Upper lobe of left lung (tissue), 6 donors: ENCODE measurements around the gene GPD2. TPM values are rescaled to one million over a fixed set of nuclear protein-coding genes. Genes with fewer than 3 reads are reported as not detected.

Experiments used
- ATAC-seq, 2 donors: fragments of 200-7000 bp; cut with Tn5 transposase; one replicate each; pipeline ENCODE4 v1.9.1; 2022; ENCODE audit warnings: mild to moderate bottlenecking in 2 of 2, moderate library complexity in 2 of 2; ENCODE audit not compliant: low FRiP score in 2 of 2
- DNase-seq, 2 donors: peaks; one replicate each; pipeline ENCODE4 v3.0.0-alpha.2; 2019 to 2020
- H3K27ac ChIP-seq, 4 donors: fragments of 200-600 bp; sonication (generic); one replicate each; pipeline ENCODE4 v1.5.1; 2016 to 2019
- H3K27me3 ChIP-seq, 4 donors: fragments of 200-600 bp; sonication (generic); one replicate each; pipeline ENCODE4 v1.5.1; 2017 to 2019
- H3K36me3 ChIP-seq, 4 donors: fragments of 200-600 bp; sonication (generic); one replicate each; pipeline ENCODE4 v1.5.1; 2016 to 2019
- H3K4me1 ChIP-seq, 4 donors: fragments of 200-600 bp; sonication (generic); one replicate each; pipeline ENCODE4 v1.5.1; 2018 to 2019
- H3K4me3 ChIP-seq, 4 donors: fragments of 200-600 bp; sonication (generic); one replicate each; pipeline ENCODE4 v1.5.1; 2017 to 2019; ENCODE audit warnings: mild to moderate bottlenecking in 2 of 4, moderate library complexity in 1 of 4
- H3K9me3 ChIP-seq, 4 donors: fragments of 200-600 bp; sonication (generic); one replicate each; pipeline ENCODE4 v1.5.1; 2018 to 2019
- CTCF ChIP-seq, 6 experiments: fragments of 450-650 bp in 4 of 6; fragments of 200-600 bp in 2 of 6; sonication (generic) in 2 of 6; IDR thresholded peaks; one replicate each; pipeline ENCODE4 v1.5.1; 2016 to 2019; ENCODE audit warnings: antibody characterized with exemption in 6 of 6
- EP300 ChIP-seq, 4 donors: sonication (generic); formaldehyde crosslinking; IDR thresholded peaks; one replicate each; pipeline ENCODE4 v1.5.1; 2017; ENCODE audit warnings: antibody characterized with exemption in 4 of 4, control low read depth in 2 of 4
- POLR2A ChIP-seq, 4 donors: fragments of 450-650 bp; IDR thresholded peaks; one replicate each; pipeline ENCODE4 v1.5.1; 2016 to 2017; ENCODE audit warnings: antibody characterized with exemption in 4 of 4, mild to moderate bottlenecking in 2 of 4
- POLR2AphosphoS5 ChIP-seq, 2 donors: sonication (generic); formaldehyde crosslinking; IDR thresholded peaks; one replicate each; pipeline ENCODE4 v1.5.1; 2017; ENCODE audit warnings: antibody characterized with exemption in 2 of 2
- WGBS, 2 donors: methylation state at CpG; one replicate each; pipeline ENCODE4 v1.1.5; 2017 to 2018; 5-methylcytosine and 5-hydroxymethylcytosine counted together
- total RNA-seq, 6 donors: library from RNA; depleted of rRNA in 4 of 6; stranded (reverse); fragments of >200 nt in 4 of 6; gene quantifications; one replicate each; pipeline versions ENCODE4 v1.1.0 to v1.2.1, GENCODE V29; 2016 to 2021
- donor health status: DM: no; HTN: no; CAD: no; lungs with moderate emphysema.
- donor health status: DM: no; HTN: yes; CAD: no; lungs with severe emphysema.

GPD2 gene
- total RNA-seq, 6 donors from 2014 or later, result 37.6 to 142 (median 44.2) TPM

GRCh38 chr2:156476850-156477206, 40.6 kb downstream of the GPD2 start:
- ATAC-seq (peak in 1 of 2 donors; percentile 58), DNase-seq (no peak)
- Histone ChIP-seq H3K36me3 (no peaks in the 10 kb centered on the region), H3K27me3 (no peaks in the 10 kb centered on the region), H3K27ac (peak overlapping the region in 3 of 4 donors; percentile 5 to 51 (median 23)), H3K9me3 (no peaks in the 10 kb centered on the region), H3K4me1 (peaks cover 0 to 13% (median 5%) of the 10 kb centered on the region in 4 donors), H3K4me3 (no peak overlapping the region)
- TF ChIP-seq EP300 (IDR thresholded peaks at IDR 0.05) (no peak), POLR2AphosphoS5 (IDR thresholded peaks at IDR 0.05) (no peak), CTCF (IDR thresholded peaks at IDR 0.05) (no peak), POLR2A (IDR thresholded peaks at IDR 0.05) (no peak)
- WGBS, 2 donors, result 59 to 68% methylated on average over 2 of the region's 2 CpGs

DNA sequence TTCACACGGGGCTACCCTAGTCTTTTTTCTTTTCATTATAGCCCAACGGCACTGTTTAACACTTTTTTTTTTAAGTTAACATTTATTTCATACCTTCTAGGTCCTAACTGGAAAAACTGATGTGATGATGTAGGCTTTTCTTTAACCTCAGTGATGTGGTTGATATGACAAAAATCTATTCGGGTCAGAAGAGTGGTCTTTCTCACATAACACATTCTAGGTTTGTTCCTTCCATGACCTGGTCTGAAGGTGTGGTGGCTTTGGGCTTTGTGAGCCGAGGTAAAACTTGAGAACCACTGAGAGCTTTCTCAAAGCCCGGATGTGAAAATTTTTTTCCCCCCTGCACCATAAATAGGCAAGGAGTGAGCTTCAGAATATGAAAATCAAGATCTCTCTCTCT, 44.2 kb downstream of the GPD2 start:
- H3K27me3 ChIP-seq, result no peaks in the 10 kb centered on the region
- DNase-seq, result no peak
- peaks cover 0 to 14% (median 9%) of the 10 kb centered on the region in 4 donors for H3K4me1 ChIP-seq

DNA sequence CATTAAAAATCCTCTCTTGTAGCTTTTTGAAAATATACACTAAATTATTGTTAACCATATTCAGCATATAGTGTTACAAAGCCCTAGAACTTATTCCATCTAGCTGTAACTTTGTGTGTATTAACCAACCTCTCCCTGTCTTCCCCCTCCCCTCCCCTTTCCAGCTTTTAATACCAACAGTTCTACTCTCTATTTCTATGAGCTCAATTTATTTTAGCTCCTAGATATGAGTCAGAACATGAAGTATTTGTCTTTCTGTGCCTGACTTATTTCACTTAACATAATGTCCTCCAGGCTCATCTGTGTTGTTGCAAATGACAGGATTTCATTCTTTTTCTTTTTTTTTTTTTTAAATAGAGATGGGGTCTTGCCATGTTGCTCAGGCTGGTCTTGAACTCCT, 45.1 kb downstream of the GPD2 start:
- no peak for ATAC-seq
- no peaks in the 10 kb centered on the region for H3K36me3 ChIP-seq
- no peaks in the 10 kb centered on the region for H3K27me3 ChIP-seq
- H3K27ac ChIP-seq, result no peak overlapping the region
- H3K4me3 ChIP-seq, result no peak overlapping the region
- peaks cover 0 to 14% (median 10%) of the 10 kb centered on the region in 4 donors for H3K4me1 ChIP-seq
- DNase-seq, result no peak
- TF ChIP-seq POLR2A (IDR thresholded peaks at IDR 0.05), result no peak
- TF ChIP-seq POLR2AphosphoS5 (IDR thresholded peaks at IDR 0.05), result no peak
- TF ChIP-seq CTCF (IDR thresholded peaks at IDR 0.05), result no peak
- no peak for TF ChIP-seq EP300 (IDR thresholded peaks at IDR 0.05)
- no peaks in the 10 kb centered on the region for H3K9me3 ChIP-seq

More for the DNA sequence above, 44.2 kb downstream of the GPD2 start:
- no peak overlapping the region for H3K27ac ChIP-seq
- no peaks in the 10 kb centered on the region for H3K36me3 ChIP-seq
- H3K4me3 ChIP-seq, result no peak overlapping the region
- WGBS, 2 donors, result 84 to 86% methylated on average over 5 of the region's 5 CpGs
- no peak for ATAC-seq
- TF ChIP-seq EP300 (IDR thresholded peaks at IDR 0.05), result no peak
- no peak for TF ChIP-seq POLR2AphosphoS5 (IDR thresholded peaks at IDR 0.05)
- TF ChIP-seq POLR2A (IDR thresholded peaks at IDR 0.05), result no peak
- no peak for TF ChIP-seq CTCF (IDR thresholded peaks at IDR 0.05)
- H3K9me3 ChIP-seq, result no peaks in the 10 kb centered on the region

- WGBS, 2 donors, result 43 to 45% methylated on average over 3 of the region's 3 CpGs
- TF ChIP-seq POLR2AphosphoS5 (IDR thresholded peaks at IDR 0.05), result no peak
- TF ChIP-seq POLR2A (IDR thresholded peaks at IDR 0.05), result no peak
- no peak for TF ChIP-seq CTCF (IDR thresholded peaks at IDR 0.05)
- TF ChIP-seq EP300 (IDR thresholded peaks at IDR 0.05), result no peak
- no peak for DNase-seq
These were observed 47.6 kb downstream of the GPD2 start for GRCh38 chr2:156483741-156484173.

DNA sequence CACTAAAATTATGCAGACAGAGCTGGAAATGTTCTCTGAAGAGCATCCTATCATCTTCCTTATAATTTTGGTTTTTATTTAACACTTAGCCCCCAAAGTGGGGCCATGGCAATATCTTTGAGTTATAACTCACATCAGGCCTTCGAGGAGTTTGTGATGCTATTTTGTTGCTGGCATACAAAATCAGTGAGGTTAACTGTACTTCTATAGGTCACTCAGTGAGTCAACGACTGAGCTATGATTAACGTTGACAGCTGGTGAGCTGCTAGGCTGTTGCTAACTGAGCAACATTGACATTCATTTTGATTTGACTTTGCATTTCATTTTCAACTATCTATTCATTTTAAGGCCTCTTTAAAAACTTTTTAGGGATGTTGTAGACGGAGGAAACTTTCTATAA, 50.0 kb downstream of the GPD2 start:
- ATAC-seq (no peak), DNase-seq (no peak)
- H3K4me3 ChIP-seq, result no peak overlapping the region
- no peak for TF ChIP-seq POLR2A (IDR thresholded peaks at IDR 0.05)
- TF ChIP-seq CTCF (IDR thresholded peaks at IDR 0.05), result no peak
- no peak for TF ChIP-seq EP300 (IDR thresholded peaks at IDR 0.05)
- TF ChIP-seq POLR2AphosphoS5 (IDR thresholded peaks at IDR 0.05), result no peak
- no peaks in the 10 kb centered on the region for H3K36me3 ChIP-seq
- H3K9me3 ChIP-seq, result no peaks in the 10 kb centered on the region
- H3K4me1 ChIP-seq, result peaks cover 2 to 11% (median 8%) of the 10 kb centered on the region in 4 donors
- no peak overlapping the region for H3K27ac ChIP-seq
- WGBS, 2 donors, result 84 to 85% methylated on average over 4 of the region's 4 CpGs
- H3K27me3 ChIP-seq, result no peaks in the 10 kb centered on the region

More at GRCh38 chr2:156483741-156484173, 47.6 kb downstream of the GPD2 start:
- no peaks in the 10 kb centered on the region for H3K27me3 ChIP-seq
- H3K4me3 ChIP-seq, result no peak overlapping the region
- no peak for ATAC-seq
- no peaks in the 10 kb centered on the region for H3K9me3 ChIP-seq
- H3K36me3 ChIP-seq, result no peaks in the 10 kb centered on the region
- no peak overlapping the region for H3K27ac ChIP-seq
- H3K4me1 ChIP-seq, result peaks cover 0 to 10% (median 4%) of the 10 kb centered on the region in 4 donors
